Gastrocnemius medialis (tissue), 4 donors: ENCODE data around the gene RREB1. TPM values are rescaled to one million over a fixed set of nuclear protein-coding genes. Genes with fewer than 3 reads are reported as not detected.

Source experiments
- ATAC-seq, 2 donors: fragments of 150-250 bp; one replicate each; pipeline ENCODE4 v1.9.1; 2016
- DNase-seq, 2 donors: peaks; one replicate each; pipeline ENCODE4 v3.0.0-alpha.2; 2019
- H3K27ac ChIP-seq, 4 donors: fragments of 200-600 bp; sonication (generic); 1 replicate in 1 of 4; 2 replicates in 3 of 4; pipeline ENCODE4 v1.5.1; 2016 to 2018; ENCODE audit warnings: mild to moderate bottlenecking in 2 of 4, moderate library complexity in 1 of 4
- H3K27me3 ChIP-seq, 3 donors: fragments of 200-600 bp; sonication (generic) in 2 of 3; 1 replicate in 1 of 3; 2 replicates in 2 of 3; pipeline versions ENCODE4 v1.5.1 to v1.6.0; 2016 to 2019; ENCODE audit warnings: mild to moderate bottlenecking in 1 of 3, moderate library complexity in 1 of 3
- H3K36me3 ChIP-seq, 2 donors: fragments of 200-600 bp; sonication (generic) in 1 of 2; one replicate each; pipeline ENCODE4 v1.5.1; 2017 to 2018
- H3K4me1 ChIP-seq, 2 donors: fragments of 200-600 bp; sonication (generic) in 1 of 2; one replicate each; pipeline ENCODE4 v1.5.1; 2016 to 2017; ENCODE audit warnings: mild to moderate bottlenecking in 2 of 2
- H3K4me3 ChIP-seq, 4 donors: fragments of 200-600 bp; sonication (generic) in 3 of 4; 1 replicate in 1 of 4; 2 replicates in 3 of 4; pipeline ENCODE4 v1.5.1; 2016 to 2019; ENCODE audit warnings: mild to moderate bottlenecking in 2 of 4
- H3K9me3 ChIP-seq, 3 donors: fragments of 200-600 bp; sonication (generic) in 2 of 3; 1 replicate in 1 of 3; 2 replicates in 2 of 3; pipeline ENCODE4 v1.5.1; 2016 to 2019
- POLR2A ChIP-seq, 2 donors: fragments of 450-650 bp; IDR thresholded peaks; one replicate each; pipeline ENCODE4 v1.6.1; 2017; ENCODE audit warnings: antibody characterized with exemption in 2 of 2, mild to moderate bottlenecking in 2 of 2, moderate library complexity in 2 of 2
- in situ Hi-C, 4 donors: fragments of 200-750 bp; cut with MboI; loops; one replicate each; pipeline versions ENCODE4 v1.15.0 to v1.8.0; 2017; ENCODE audit warnings: low sequenced_read_pairs in 4 of 4
- intact Hi-C: fragments of 100-400 bp; cut with DNase I; formaldehyde crosslinking; loops from one replicate; pipeline ENCODE4 v1.15.1; 2023; ENCODE audit warnings: low total_unique reads
- total RNA-seq, 4 donors: library from RNA; depleted of rRNA; stranded (reverse); fragments of >200 nt; gene quantifications; one replicate each; pipeline versions ENCODE4 v1.1.0 to v1.2.3, GENCODE V29; 2016
- TF ChIP-seq, protein P1 (sequence below), 5 experiments: fragments of 450-650 bp in 3 of 5; fragments of 200-600 bp in 2 of 5; sonication (generic) in 2 of 5; IDR thresholded peaks in 4 of 5; conservative IDR thresholded peaks in 1 of 5; 1 replicate in 4 of 5; 2 replicates in 1 of 5; pipeline ENCODE4 v1.5.1; 2016 to 2019; ENCODE audit warnings: antibody characterized with exemption in 5 of 5, mild to moderate bottlenecking in 3 of 5, moderate library complexity in 3 of 5

RREB1 gene
- total RNA-seq, 4 donors from 2014 or later: 18.0 to 41.3 (median 39.2) TPM

GRCh38 chr6:7267071-7267465 lies 159.3 kb downstream of the RREB1 start:
- H3K27ac ChIP-seq: no peak overlapping the region
- no peaks in the 10 kb centered on the region for H3K4me1 ChIP-seq
- intact Hi-C loops: no loop called here
- no peak for DNase-seq
- no peak for ATAC-seq
- H3K9me3 ChIP-seq: no peaks in the 10 kb centered on the region
- no peak overlapping the region for H3K4me3 ChIP-seq
- H3K27me3 ChIP-seq: no peaks in the 10 kb centered on the region
- H3K36me3 ChIP-seq: no peaks in the 10 kb centered on the region
- no peak for TF ChIP-seq POLR2A (IDR thresholded peaks at IDR 0.05)
- TF ChIP-seq, protein P1, sequence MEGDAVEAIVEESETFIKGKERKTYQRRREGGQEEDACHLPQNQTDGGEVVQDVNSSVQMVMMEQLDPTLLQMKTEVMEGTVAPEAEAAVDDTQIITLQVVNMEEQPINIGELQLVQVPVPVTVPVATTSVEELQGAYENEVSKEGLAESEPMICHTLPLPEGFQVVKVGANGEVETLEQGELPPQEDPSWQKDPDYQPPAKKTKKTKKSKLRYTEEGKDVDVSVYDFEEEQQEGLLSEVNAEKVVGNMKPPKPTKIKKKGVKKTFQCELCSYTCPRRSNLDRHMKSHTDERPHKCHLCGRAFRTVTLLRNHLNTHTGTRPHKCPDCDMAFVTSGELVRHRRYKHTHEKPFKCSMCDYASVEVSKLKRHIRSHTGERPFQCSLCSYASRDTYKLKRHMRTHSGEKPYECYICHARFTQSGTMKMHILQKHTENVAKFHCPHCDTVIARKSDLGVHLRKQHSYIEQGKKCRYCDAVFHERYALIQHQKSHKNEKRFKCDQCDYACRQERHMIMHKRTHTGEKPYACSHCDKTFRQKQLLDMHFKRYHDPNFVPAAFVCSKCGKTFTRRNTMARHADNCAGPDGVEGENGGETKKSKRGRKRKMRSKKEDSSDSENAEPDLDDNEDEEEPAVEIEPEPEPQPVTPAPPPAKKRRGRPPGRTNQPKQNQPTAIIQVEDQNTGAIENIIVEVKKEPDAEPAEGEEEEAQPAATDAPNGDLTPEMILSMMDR (IDR thresholded peaks at IDR 0.05 in 4 of 5, conservative IDR thresholded peaks at IDR 0.05 in 1 of 5): no peak
- in situ Hi-C loops: no loop called here

GRCh38 chr6:7267466-7268091 lies 159.8 kb downstream of the RREB1 start:
- no peak for DNase-seq
- Histone ChIP-seq H3K4me1 (no peaks in the 10 kb centered on the region), H3K4me3 (no peak overlapping the region), H3K27ac (no peak overlapping the region), H3K36me3 (no peaks in the 10 kb centered on the region), H3K27me3 (no peaks in the 10 kb centered on the region), H3K9me3 (no peaks in the 10 kb centered on the region)
- intact Hi-C loops: no loop called here
- no peak for ATAC-seq
- in situ Hi-C loops: no loop called here
- TF ChIP-seq, protein P1 (IDR thresholded peaks at IDR 0.05 in 4 of 5, conservative IDR thresholded peaks at IDR 0.05 in 1 of 5): no peak
- TF ChIP-seq POLR2A (IDR thresholded peaks at IDR 0.05): no peak

GRCh38 chr6:7268362-7268761 lies 160.6 kb downstream of the RREB1 start:
- no peaks in the 10 kb centered on the region for H3K9me3 ChIP-seq
- H3K27me3 ChIP-seq: no peaks in the 10 kb centered on the region
- no peaks in the 10 kb centered on the region for H3K36me3 ChIP-seq
- no peak overlapping the region for H3K27ac ChIP-seq
- ATAC-seq (no peak), DNase-seq (no peak)
- in situ Hi-C loops: no loop called here
- intact Hi-C loops: no loop called here
- no peaks in the 10 kb centered on the region for H3K4me1 ChIP-seq
- H3K4me3 ChIP-seq: no peak overlapping the region
- TF ChIP-seq, protein P1 (IDR thresholded peaks at IDR 0.05 in 4 of 5, conservative IDR thresholded peaks at IDR 0.05 in 1 of 5): no peak
- no peak for TF ChIP-seq POLR2A (IDR thresholded peaks at IDR 0.05)

DNA sequence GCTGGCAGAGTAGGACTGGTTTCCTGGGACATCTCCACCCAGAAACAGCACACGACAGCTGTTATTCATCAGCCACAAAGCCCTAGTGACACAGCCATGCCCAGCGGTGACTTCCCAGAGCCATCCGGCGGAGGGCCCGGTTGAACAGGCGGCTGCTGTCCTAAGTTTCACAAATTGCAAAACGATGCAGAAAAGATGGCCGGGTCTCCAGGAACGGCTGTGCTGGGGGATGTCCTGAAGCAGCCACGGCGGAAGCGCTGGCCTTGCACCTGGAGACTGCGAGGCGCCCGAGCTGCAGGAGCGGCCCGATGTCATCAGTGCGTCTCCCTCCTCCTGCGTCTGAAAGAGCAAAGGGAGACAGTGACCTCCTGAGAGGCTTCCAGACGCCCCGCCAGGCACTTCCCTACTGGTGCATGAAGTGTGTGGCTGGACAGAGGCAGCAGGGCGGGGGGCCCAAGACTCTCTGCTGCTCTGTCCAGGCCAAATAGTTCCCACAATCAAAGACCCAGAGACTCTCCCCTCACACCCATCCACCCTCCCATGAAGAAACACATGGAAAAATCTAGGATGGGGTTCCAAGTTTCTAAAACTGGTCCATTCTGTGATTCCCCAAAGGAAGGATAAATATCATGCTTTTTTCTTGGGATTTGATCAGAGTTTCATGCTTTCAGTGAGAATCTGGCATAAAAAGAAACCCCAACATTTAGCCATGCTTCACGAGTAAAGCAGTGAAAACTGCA lies 161.2 kb downstream of the RREB1 start:
- TF ChIP-seq POLR2A (IDR thresholded peaks at IDR 0.05): no peak
- TF ChIP-seq, protein P1 (IDR thresholded peaks at IDR 0.05 in 4 of 5, conservative IDR thresholded peaks at IDR 0.05 in 1 of 5): no peak
- intact Hi-C loops (no loop called here), in situ Hi-C loops (no loop called here)
- Histone ChIP-seq H3K9me3 (no peaks in the 10 kb centered on the region), H3K27ac (no peak overlapping the region), H3K4me3 (no peak overlapping the region), H3K4me1 (no peaks in the 10 kb centered on the region), H3K27me3 (no peaks in the 10 kb centered on the region), H3K36me3 (no peaks in the 10 kb centered on the region)
- DNase-seq (no peak), ATAC-seq (no peak)
